Measurements from ENCODE around the gene ANGPTL8.

The ANGPTL8 gene

GRCh38 chr19:11239377-11240000 lies at the start of gene ANGPTL8:
Gene ANGPTL8 (plus strand): TSS chr19:11239619. CDS start chr19:11239638, 19 bp downstream.
- no peak for DNase-seq

- no peak for DNase-seq
Measured at GRCh38 chr19:11190501-11190900, 48.9 kb upstream of the ANGPTL8 start.

- DNase-seq: peak; percentile 10 to 29
Measured at GRCh38 chr19:11191273-11191755, 48.1 kb upstream of the ANGPTL8 start.

- no peak for DNase-seq
Measured at GRCh38 chr19:11191934-11192333, 47.5 kb upstream of the ANGPTL8 start.

GRCh38 chr19:11192957-11193939 lies 46.2 kb upstream of the ANGPTL8 start:
- DNase-seq: no peak

GRCh38 chr19:11194173-11194572 lies 45.2 kb upstream of the ANGPTL8 start:
- no peak for DNase-seq

- no peak for DNase-seq
Measured at GRCh38 chr19:11194656-11195558, 44.5 kb upstream of the ANGPTL8 start.

- DNase-seq: no peak
Measured at GRCh38 chr19:11195681-11196080, 43.7 kb upstream of the ANGPTL8 start.

- DNase-seq: no peak
Measured at GRCh38 chr19:11196406-11197287, 42.8 kb upstream of the ANGPTL8 start.

GRCh38 chr19:11197291-11198174 lies 41.9 kb upstream of the ANGPTL8 start, which contains the start of gene KANK2:
Gene KANK2 (minus strand): TSS chr19:11197545. CDS start chr19:11194511, 3,034 bp downstream.
- peak; percentile 56 to 75 for DNase-seq

GRCh38 chr19:11198175-11198534 lies 41.3 kb upstream of the ANGPTL8 start:
- no peak for DNase-seq

GRCh38 chr19:11198769-11199424 lies 40.5 kb upstream of the ANGPTL8 start:
- no peak for DNase-seq

- no peak for DNase-seq
Measured at GRCh38 chr19:11199517-11199916, 39.9 kb upstream of the ANGPTL8 start.

GRCh38 chr19:11200015-11200574 lies 39.3 kb upstream of the ANGPTL8 start:
- DNase-seq: no peak

- DNase-seq: no peak
Measured at GRCh38 chr19:11200931-11201330, 38.5 kb upstream of the ANGPTL8 start.

- DNase-seq: no peak
Measured at GRCh38 chr19:11201791-11202190, 37.6 kb upstream of the ANGPTL8 start.

- DNase-seq: no peak
Measured at GRCh38 chr19:11202488-11203193, 36.8 kb upstream of the ANGPTL8 start.

- DNase-seq: peak; percentile 12 to 49
Measured at GRCh38 chr19:11203194-11204075, 36.0 kb upstream of the ANGPTL8 start.
